Osteoblast (primary cell): ENCODE results near the gene MEIOSIN. TPM values are rescaled to one million over a fixed set of nuclear protein-coding genes. Genes with fewer than 3 reads are reported as not detected.

Experiments
- DNase-seq: peaks from one replicate; pipeline ENCODE4 v3.0.0; 2011; ENCODE audit warnings: low spot score, mixed read lengths; ENCODE audit not compliant: insufficient read length; ENCODE audit errors: missing footprints
- H2AFZ ChIP-seq: 2 replicates; pipeline ENCODE4 v1.6.0; 2011; ENCODE audit warnings: mild to moderate bottlenecking, low read length
- H3K27ac ChIP-seq: 2 replicates; pipeline ENCODE4 v1.5.1; 2011; ENCODE audit warnings: mild to moderate bottlenecking, low read depth, low read length, moderate library complexity
- H3K27me3 ChIP-seq: 2 replicates; pipeline ENCODE4 v1.6.0; 2012; ENCODE audit warnings: mild to moderate bottlenecking, control low read depth, inconsistent platforms, low read length, moderate library complexity; ENCODE audit not compliant: insufficient read depth
- H3K36me3 ChIP-seq: 2 replicates; pipeline ENCODE4 v1.5.1; 2011; ENCODE audit warnings: mild to moderate bottlenecking, low read length, control low read depth, moderate library complexity; ENCODE audit not compliant: insufficient read depth
- H3K4me1 ChIP-seq: 2 replicates; pipeline ENCODE4 v1.5.1; 2011; ENCODE audit warnings: mild to moderate bottlenecking, low read length, control low read depth, moderate library complexity; ENCODE audit not compliant: insufficient read depth
- H3K4me2 ChIP-seq: 2 replicates; pipeline ENCODE4 v1.6.0; 2011; ENCODE audit warnings: mild to moderate bottlenecking, low read length; ENCODE audit not compliant: insufficient read depth
- H3K4me3 ChIP-seq: fragments of 200-600 bp; sonication (generic); 3 replicates; pipeline ENCODE4 v1.5.1; 2012; ENCODE audit warnings: mild to moderate bottlenecking, low read length, inconsistent platforms; ENCODE audit not compliant: insufficient read depth
- H3K79me2 ChIP-seq: 2 replicates; pipeline ENCODE4 v1.6.0; 2012; ENCODE audit warnings: mild to moderate bottlenecking, low read length, control low read depth, inconsistent platforms; ENCODE audit not compliant: insufficient read depth
- H3K9me3 ChIP-seq: 2 replicates; pipeline ENCODE4 v1.5.1; 2011; ENCODE audit warnings: low read depth, low read length, control low read depth
- H4K20me1 ChIP-seq: 2 replicates; pipeline ENCODE4 v1.6.0; 2012; ENCODE audit warnings: mild to moderate bottlenecking, low read length, control low read depth; ENCODE audit not compliant: insufficient read depth
- total RNA-seq: library from RNA; depleted of rRNA; stranded (reverse); fragments of >200 nt; gene quantifications from 2 replicates; pipeline ENCODE4 v1.2.3, GENCODE V29; 2012
- TF ChIP-seq, protein P1 (sequence below): IDR thresholded peaks from 2 replicates; pipeline ENCODE4 v1.5.1; 2011; ENCODE audit warnings: mild to moderate bottlenecking, low read depth, low read length, moderate library complexity; ENCODE audit errors: extremely low read depth

MEIOSIN gene
- total RNA-seq, 1 donor, result not detected

DNA sequence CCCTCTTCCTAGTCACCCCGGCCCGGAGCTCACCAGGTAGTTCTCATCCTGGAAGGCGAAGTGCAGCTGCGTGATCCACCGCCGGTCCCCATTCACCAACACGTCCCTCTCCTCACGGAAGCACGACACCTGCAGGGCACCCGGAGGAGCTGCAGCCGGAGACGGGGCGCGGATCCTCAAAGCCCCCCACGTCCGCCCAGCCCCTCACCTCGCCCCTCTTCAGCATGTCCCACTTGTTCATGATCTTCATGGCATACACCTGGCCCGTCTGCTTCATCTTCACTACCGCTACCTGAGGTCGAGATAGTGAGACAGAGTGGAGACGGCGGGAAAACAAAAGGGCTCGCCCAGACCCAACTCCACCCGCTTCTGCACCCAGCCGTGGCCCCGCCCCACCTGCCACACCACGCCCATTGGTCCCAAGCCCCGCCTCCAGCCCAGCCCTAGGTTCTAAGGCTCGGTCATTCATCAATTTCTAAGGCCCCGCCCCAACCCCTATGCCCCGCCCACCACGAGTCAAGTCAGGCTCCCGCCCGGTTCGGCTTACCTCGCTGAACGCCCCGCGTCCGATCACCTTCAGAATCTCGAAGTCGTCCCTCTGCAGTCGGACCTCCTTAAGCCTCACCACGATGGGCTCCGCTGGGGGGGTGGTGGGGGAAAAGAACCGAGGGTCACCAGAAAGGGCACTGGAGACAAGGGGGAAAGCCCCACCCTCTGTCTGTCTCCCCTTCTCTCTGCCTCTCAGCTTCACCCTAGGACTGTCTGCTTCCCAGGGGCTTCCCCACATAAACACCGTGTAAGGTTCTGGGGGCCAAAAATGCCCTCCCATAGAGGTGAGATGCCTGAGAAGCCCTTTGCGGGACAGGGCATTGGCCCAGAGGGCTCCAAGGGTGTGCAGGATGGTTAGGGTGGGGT, 46.2 kb downstream of the MEIOSIN start:
- Histone ChIP-seq H3K9me3 (no peaks in the 10 kb centered on the region), H3K27ac (no peak overlapping the region), H3K27me3 (no peaks in the 10 kb centered on the region), H3K4me2 (no peak overlapping the region), H3K4me1 (peaks cover 32% of the 10 kb centered on the region), H2AFZ (no peak overlapping the region), H3K79me2 (peaks cover 27% of the 10 kb centered on the region), H4K20me1 (peaks cover 36% of the 10 kb centered on the region), H3K36me3 (peaks cover 33% of the 10 kb centered on the region), H3K4me3 (no peak overlapping the region)
- TF ChIP-seq, protein P1, sequence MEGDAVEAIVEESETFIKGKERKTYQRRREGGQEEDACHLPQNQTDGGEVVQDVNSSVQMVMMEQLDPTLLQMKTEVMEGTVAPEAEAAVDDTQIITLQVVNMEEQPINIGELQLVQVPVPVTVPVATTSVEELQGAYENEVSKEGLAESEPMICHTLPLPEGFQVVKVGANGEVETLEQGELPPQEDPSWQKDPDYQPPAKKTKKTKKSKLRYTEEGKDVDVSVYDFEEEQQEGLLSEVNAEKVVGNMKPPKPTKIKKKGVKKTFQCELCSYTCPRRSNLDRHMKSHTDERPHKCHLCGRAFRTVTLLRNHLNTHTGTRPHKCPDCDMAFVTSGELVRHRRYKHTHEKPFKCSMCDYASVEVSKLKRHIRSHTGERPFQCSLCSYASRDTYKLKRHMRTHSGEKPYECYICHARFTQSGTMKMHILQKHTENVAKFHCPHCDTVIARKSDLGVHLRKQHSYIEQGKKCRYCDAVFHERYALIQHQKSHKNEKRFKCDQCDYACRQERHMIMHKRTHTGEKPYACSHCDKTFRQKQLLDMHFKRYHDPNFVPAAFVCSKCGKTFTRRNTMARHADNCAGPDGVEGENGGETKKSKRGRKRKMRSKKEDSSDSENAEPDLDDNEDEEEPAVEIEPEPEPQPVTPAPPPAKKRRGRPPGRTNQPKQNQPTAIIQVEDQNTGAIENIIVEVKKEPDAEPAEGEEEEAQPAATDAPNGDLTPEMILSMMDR, result no peak
- peak; percentile 95 for DNase-seq

DNA sequence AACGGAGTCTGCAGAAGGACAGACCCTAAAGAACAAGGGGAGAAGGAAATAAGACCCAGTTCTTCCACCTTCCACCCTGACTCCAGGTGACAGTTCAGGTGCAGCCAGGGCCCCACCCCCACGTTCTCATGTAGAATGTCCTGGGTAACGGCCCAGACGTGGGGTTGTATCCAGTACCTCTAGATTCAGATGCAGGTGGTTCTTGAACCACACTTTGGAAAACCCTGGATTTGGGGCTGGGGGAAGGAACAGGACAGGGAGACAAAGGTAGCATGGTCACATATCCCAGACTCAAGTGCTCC, 46.9 kb downstream of the MEIOSIN start:
- H3K79me2 ChIP-seq, result peaks cover 33% of the 10 kb centered on the region

GRCh38 chr19:45780448-45781213, 47.4 kb downstream of the MEIOSIN start:
- peaks cover 42% of the 10 kb centered on the region for H4K20me1 ChIP-seq
- H3K36me3 ChIP-seq, result peaks cover 36% of the 10 kb centered on the region
- H3K4me2 ChIP-seq, result peak overlapping the region; percentile 69
- H3K9me3 ChIP-seq, result no peaks in the 10 kb centered on the region
- peaks cover 39% of the 10 kb centered on the region for H3K79me2 ChIP-seq
- TF ChIP-seq, protein P1, result no peak
- H2AFZ ChIP-seq, result no peak overlapping the region
- H3K27me3 ChIP-seq, result no peaks in the 10 kb centered on the region
- peak overlapping the region; percentile 75 for H3K4me3 ChIP-seq
- peak; percentile 87 for DNase-seq
- H3K27ac ChIP-seq, result no peak overlapping the region
- H3K4me1 ChIP-seq, result peaks cover 32% of the 10 kb centered on the region

More for the DNA sequence above, 46.9 kb downstream of the MEIOSIN start:
- DNase-seq, result peak; percentile 72
- Histone ChIP-seq H3K4me2 (peak overlapping the region; percentile 69), H3K4me3 (peak overlapping the region; percentile 75), H2AFZ (no peak overlapping the region), H3K4me1 (peaks cover 32% of the 10 kb centered on the region), H3K9me3 (no peaks in the 10 kb centered on the region), H3K27ac (no peak overlapping the region), H3K27me3 (no peaks in the 10 kb centered on the region), H4K20me1 (peaks cover 42% of the 10 kb centered on the region), H3K36me3 (peaks cover 31% of the 10 kb centered on the region)
- TF ChIP-seq, protein P1, result no peak
